Smooth muscle cell (in vitro differentiated cells): ENCODE measurements around the gene ABL1. TPM values are rescaled to one million over a fixed set of nuclear protein-coding genes. Genes with fewer than 3 reads are reported as not detected.

Experiments
- DNase-seq: peaks from one replicate; lab custom pipeline; 2025; ENCODE audit not compliant: unreplicated experiment; lab: John Stamatoyannopoulos, UW
- H2AFZ ChIP-seq: fragments of 200-600 bp; sonication (generic); 2 replicates; pipeline ENCODE4 v1.6.0; 2016; ENCODE audit warnings: antibody characterized with exemption, low read depth, mild to moderate bottlenecking
- H3F3A ChIP-seq: fragments of 200-600 bp; sonication (generic); 2 replicates; pipeline ENCODE4 v1.6.0; 2017; ENCODE audit warnings: antibody characterized with exemption, low read depth
- H3K27ac ChIP-seq: fragments of 200-600 bp; sonication (generic); 2 replicates; pipeline ENCODE4 v1.5.1; 2016; ENCODE audit warnings: low read depth, mild to moderate bottlenecking
- H3K27me3 ChIP-seq: fragments of 200-600 bp; sonication (generic); 2 replicates; pipeline ENCODE4 v1.6.1; 2016; ENCODE audit warnings: low read depth, mild to moderate bottlenecking
- H3K36me3 ChIP-seq: fragments of 200-600 bp; sonication (generic); 2 replicates; pipeline ENCODE4 v1.5.1; 2016; ENCODE audit warnings: low read depth
- H3K4me1 ChIP-seq: fragments of 200-600 bp; sonication (generic); 2 replicates; pipeline ENCODE4 v1.5.1; 2016; ENCODE audit warnings: low read depth
- H3K4me2 ChIP-seq: fragments of 200-600 bp; sonication (generic); 2 replicates; pipeline ENCODE4 v1.6.0; 2016; ENCODE audit warnings: mild to moderate bottlenecking
- H3K4me3 ChIP-seq: fragments of 200-600 bp; sonication (generic); 2 replicates; pipeline ENCODE4 v1.5.1; 2016; ENCODE audit warnings: mild to moderate bottlenecking
- H3K79me2 ChIP-seq: fragments of 200-600 bp; sonication (generic); 2 replicates; pipeline ENCODE4 v1.6.0; 2016; ENCODE audit warnings: low read depth, mild to moderate bottlenecking
- H3K9ac ChIP-seq: fragments of 200-600 bp; sonication (generic); 2 replicates; pipeline ENCODE4 v1.6.0; 2016; ENCODE audit warnings: low read depth
- H3K9me3 ChIP-seq: fragments of 200-600 bp; sonication (generic); replicated peaks from 2 replicates; pipeline ENCODE4 v1.5.1; 2016; ENCODE audit warnings: low read depth
- H4K20me1 ChIP-seq: fragments of 200-600 bp; sonication (generic); 2 replicates; pipeline ENCODE4 v1.6.0; 2016; ENCODE audit warnings: low read depth
- WGBS: methylation state at CpG from one replicate; pipeline ENCODE4 v1.1.7; 2016; ENCODE audit warnings: low lambda C conversion rate; 5-methylcytosine and 5-hydroxymethylcytosine counted together
- polyA plus RNA-seq: library from polyadenylated mRNA; unstranded; fragments of >200 nt; fragmentation: Nextera tagmentation; extraction: Ambion mirVana; gene quantifications from 2 replicates; pipeline ENCODE4 v1.2.1, GENCODE V29; 2016
- total RNA-seq: library from RNA; depleted of rRNA; stranded (reverse); fragments of >200 nt; gene quantifications from 2 replicates; pipeline ENCODE4 v1.2.3, GENCODE V29; 2014
- TF ChIP-seq, protein P1 (sequence below): fragments of 200-600 bp; sonication (generic); IDR thresholded peaks from 2 replicates; pipeline ENCODE4 v1.5.1; 2017; ENCODE audit warnings: borderline replicate concordance, mild to moderate bottlenecking, antibody characterized with exemption; ENCODE audit not compliant: insufficient read depth, poor library complexity, severe bottlenecking

The ABL1 gene
- total and polyA plus RNA-seq, 2 experiments from 2014 or later, result 38.2 to 51.0 TPM

DNA sequence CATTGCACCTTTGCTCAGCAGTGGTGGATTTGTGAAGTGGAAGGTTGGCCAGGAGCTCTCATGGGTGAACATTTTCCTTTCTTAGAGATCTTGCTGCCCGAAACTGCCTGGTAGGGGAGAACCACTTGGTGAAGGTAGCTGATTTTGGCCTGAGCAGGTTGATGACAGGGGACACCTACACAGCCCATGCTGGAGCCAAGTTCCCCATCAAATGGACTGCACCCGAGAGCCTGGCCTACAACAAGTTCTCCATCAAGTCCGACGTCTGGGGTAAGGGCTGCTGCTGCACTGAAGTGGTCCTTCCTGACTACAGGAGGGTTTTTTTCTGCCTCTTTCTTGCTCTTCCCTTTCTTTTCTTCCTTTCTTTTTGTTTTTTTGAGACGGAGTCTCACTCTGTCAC lies 39.7 kb downstream of the ABL1 start:
- H3K27ac ChIP-seq, result no peak overlapping the region
- peaks cover 12% of the 10 kb centered on the region for H3K79me2 ChIP-seq
- H3K9me3 ChIP-seq, result no peaks in the 10 kb centered on the region
- H3K9ac ChIP-seq, result no peak overlapping the region
- no peaks in the 10 kb centered on the region for H3F3A ChIP-seq
- no peak overlapping the region for H2AFZ ChIP-seq
- no peak for DNase-seq
- peaks cover 28% of the 10 kb centered on the region for H3K36me3 ChIP-seq
- 99% methylated on average over 5 of the region's 5 CpGs for WGBS
- H3K27me3 ChIP-seq, result no peaks in the 10 kb centered on the region
- TF ChIP-seq, protein P1, sequence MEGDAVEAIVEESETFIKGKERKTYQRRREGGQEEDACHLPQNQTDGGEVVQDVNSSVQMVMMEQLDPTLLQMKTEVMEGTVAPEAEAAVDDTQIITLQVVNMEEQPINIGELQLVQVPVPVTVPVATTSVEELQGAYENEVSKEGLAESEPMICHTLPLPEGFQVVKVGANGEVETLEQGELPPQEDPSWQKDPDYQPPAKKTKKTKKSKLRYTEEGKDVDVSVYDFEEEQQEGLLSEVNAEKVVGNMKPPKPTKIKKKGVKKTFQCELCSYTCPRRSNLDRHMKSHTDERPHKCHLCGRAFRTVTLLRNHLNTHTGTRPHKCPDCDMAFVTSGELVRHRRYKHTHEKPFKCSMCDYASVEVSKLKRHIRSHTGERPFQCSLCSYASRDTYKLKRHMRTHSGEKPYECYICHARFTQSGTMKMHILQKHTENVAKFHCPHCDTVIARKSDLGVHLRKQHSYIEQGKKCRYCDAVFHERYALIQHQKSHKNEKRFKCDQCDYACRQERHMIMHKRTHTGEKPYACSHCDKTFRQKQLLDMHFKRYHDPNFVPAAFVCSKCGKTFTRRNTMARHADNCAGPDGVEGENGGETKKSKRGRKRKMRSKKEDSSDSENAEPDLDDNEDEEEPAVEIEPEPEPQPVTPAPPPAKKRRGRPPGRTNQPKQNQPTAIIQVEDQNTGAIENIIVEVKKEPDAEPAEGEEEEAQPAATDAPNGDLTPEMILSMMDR, result no peak
- H4K20me1 ChIP-seq, result peaks cover 81% of the 10 kb centered on the region
- H3K4me3 ChIP-seq, result no peak overlapping the region
- H3K4me2 ChIP-seq, result no peak overlapping the region
- H3K4me1 ChIP-seq, result no peaks in the 10 kb centered on the region

DNA sequence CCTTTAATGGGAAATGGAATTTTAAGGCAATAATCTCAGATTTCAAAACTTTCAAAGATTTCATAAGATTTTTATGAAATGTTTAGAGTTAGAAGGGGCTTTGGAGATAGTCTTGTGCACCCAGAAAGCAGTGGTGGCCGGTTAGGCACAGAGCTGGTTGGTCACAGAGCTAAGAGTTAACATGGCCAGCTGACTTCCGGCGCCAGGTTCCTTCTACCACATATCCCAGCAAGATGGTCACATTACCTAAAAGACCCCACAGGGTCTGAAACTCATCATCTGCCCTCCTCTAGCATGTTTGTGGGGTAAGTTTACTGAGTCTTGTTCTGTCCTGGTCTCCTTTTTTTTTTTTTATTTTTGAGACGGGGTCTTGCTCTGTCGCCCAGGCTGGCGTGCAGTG lies 42.2 kb downstream of the ABL1 start:
- no peaks in the 10 kb centered on the region for H3K27me3 ChIP-seq
- H4K20me1 ChIP-seq, result peaks cover 66% of the 10 kb centered on the region
- DNase-seq, result no peak
- no peak overlapping the region for H2AFZ ChIP-seq
- no peaks in the 10 kb centered on the region for H3K9me3 ChIP-seq
- no peaks in the 10 kb centered on the region for H3K4me1 ChIP-seq
- H3K79me2 ChIP-seq, result peaks cover 3% of the 10 kb centered on the region
- H3K36me3 ChIP-seq, result peaks cover 25% of the 10 kb centered on the region
- H3K27ac ChIP-seq, result no peak overlapping the region
- H3K9ac ChIP-seq, result no peak overlapping the region
- 100% methylated on average over 6 of the region's 6 CpGs for WGBS
- TF ChIP-seq, protein P1, result no peak
- H3K4me2 ChIP-seq, result no peak overlapping the region
- no peaks in the 10 kb centered on the region for H3F3A ChIP-seq
- H3K4me3 ChIP-seq, result no peak overlapping the region

DNA sequence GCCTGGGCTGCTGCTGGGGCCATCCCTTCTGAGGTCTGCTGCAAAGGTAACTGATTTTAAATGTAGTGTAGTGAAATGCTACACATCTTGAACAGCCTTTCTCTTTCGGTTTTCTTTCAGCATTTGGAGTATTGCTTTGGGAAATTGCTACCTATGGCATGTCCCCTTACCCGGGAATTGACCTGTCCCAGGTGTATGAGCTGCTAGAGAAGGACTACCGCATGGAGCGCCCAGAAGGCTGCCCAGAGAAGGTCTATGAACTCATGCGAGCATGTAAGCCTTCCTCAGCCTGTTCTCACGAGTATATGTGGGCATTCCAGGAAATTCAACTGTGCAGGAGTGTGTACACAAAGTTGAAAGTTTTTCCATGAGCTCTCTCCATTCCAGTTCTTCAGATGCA lies 43.2 kb downstream of the ABL1 start:
- peaks cover 56% of the 10 kb centered on the region for H4K20me1 ChIP-seq
- H3K27me3 ChIP-seq, result no peaks in the 10 kb centered on the region
- H3K9ac ChIP-seq, result no peak overlapping the region
- no peaks in the 10 kb centered on the region for H3F3A ChIP-seq
- H3K4me3 ChIP-seq, result no peak overlapping the region
- peaks cover 24% of the 10 kb centered on the region for H3K36me3 ChIP-seq
- no peak overlapping the region for H3K27ac ChIP-seq
- WGBS, result 95% methylated on average over 6 of the region's 6 CpGs
- no peaks in the 10 kb centered on the region for H3K4me1 ChIP-seq
- H3K4me2 ChIP-seq, result no peak overlapping the region
- TF ChIP-seq, protein P1, result no peak
- DNase-seq, result no peak
- H3K9me3 ChIP-seq, result no peaks in the 10 kb centered on the region
- no peak overlapping the region for H2AFZ ChIP-seq
- H3K79me2 ChIP-seq, result peaks cover 3% of the 10 kb centered on the region

DNA sequence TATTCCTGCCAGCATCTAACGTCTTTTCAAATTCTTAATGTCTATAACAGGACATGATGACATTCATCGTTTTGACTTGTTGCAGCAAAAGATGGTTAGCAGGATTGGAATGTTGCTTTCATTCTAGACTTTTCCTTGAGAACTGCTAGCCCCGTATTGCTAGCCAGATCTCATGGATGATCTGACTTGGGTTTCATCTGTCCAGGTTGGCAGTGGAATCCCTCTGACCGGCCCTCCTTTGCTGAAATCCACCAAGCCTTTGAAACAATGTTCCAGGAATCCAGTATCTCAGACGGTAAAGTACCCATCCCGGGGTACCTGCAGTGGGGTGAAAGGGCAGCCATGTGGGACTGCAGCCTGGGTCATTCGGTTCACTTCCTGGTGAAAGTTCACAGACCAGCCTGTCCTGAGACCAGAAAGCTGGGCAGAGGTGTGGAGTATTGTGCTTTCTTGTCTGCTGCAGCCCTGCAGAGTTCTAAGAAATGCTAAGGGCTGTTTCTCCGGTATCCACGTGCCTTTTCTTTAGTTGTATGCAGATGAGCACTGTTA lies 44.9 kb downstream of the ABL1 start:
- Histone ChIP-seq H3F3A (no peaks in the 10 kb centered on the region), H3K4me3 (no peak overlapping the region), H4K20me1 (peaks cover 48% of the 10 kb centered on the region), H3K27me3 (no peaks in the 10 kb centered on the region), H3K4me1 (no peaks in the 10 kb centered on the region), H3K4me2 (no peak overlapping the region), H3K9ac (no peak overlapping the region), H3K27ac (no peak overlapping the region), H3K9me3 (no peaks in the 10 kb centered on the region), H2AFZ (no peak overlapping the region), H3K79me2 (peaks cover 3% of the 10 kb centered on the region), H3K36me3 (peaks cover 14% of the 10 kb centered on the region)
- TF ChIP-seq, protein P1, result no peak
- 98% methylated on average over 9 of the region's 9 CpGs for WGBS
- no peak for DNase-seq
